ENCODE data around the gene PPFIA2.
"Not testable (repeated sequence)": the region's sequence is repeated elsewhere in the genome, so short reads cannot be mapped to it uniquely, and the experiment has no call there.

The PPFIA2 gene

DNA sequence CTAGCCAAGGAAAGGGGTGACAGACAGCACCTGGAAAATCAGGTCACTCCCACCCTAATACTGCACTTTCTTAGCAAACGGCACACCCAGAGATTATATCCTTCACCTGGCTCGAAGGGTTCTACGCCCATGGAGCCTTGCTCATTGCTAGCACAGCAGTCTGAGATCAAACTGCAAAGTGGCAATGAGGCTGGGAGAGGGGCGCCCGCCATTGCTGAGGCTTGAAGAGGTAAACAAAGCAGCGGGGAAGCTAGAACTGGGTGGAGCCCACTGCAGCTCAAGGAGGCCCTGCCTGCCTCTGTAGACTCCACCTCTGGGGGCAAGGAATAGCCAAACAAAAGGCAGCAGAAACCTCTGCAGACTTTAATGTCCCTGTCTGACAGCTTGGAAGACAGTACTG, 99.8 kb downstream of the PPFIA2 start:
- not testable (repeated sequence) for DNase-seq

GRCh38 chr12:81644503-81644902, 114.6 kb downstream of the PPFIA2 start:
- no peak for DNase-seq

- DNase-seq: no peak
Measured at GRCh38 chr12:81639196-81639595, 120.0 kb downstream of the PPFIA2 start.

DNA sequence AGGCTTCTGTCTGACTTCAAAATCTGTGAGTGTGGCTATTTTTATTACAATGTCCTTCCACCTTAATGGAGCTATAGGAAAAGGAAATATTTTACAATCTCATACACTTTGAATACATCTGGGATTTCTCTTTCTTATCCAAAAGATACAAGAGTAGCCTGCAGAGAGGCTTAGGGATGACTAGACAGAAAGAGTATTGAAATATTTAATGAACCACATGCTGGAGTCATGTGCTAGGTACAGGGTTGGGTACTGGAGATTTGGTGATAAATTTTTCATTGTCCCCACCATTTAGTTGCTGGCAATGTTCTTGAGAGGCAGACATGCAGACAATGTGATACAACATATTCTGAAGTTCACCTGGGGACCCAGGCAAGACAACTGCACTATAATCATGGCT, 126.0 kb downstream of the PPFIA2 start:
- DNase-seq: no peak

DNA sequence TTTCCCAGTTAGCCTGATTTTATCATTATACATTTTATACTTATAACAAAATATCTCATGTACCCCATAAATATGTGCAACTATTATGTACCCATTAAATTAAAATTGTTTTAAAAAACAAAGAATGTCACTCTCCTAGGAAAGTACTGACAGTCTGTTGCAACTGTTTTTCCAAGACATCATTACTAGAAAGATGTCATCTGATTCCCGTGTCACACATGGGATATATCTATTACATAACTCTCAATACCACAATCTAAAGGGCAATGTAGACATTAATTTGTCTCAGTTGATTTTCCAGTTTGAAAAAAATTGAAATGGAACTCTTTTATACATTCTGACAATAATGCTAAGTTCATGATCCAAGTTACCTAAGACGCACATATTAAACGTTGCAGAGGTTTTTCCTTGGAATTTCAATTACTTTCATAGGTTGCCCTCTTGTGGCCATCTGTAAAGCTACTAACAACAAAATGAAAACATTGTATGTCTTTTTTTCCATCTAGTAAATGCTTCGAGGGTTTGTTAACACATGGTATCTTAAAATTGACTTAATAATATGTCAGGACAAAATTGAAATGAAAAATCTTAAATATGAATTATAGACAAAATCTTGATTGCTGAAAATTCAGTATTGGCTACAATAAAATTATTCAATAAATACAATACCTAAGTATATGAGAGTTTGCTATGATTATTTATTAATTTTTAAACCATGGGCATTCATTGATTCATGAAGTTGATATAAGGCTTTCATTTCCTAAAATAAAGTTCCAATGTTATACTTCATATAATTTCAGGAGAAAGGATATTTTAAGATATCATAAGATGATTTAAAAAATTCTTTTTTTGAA, 131.6 kb downstream of the PPFIA2 start:
- DNase-seq: no peak

DNA sequence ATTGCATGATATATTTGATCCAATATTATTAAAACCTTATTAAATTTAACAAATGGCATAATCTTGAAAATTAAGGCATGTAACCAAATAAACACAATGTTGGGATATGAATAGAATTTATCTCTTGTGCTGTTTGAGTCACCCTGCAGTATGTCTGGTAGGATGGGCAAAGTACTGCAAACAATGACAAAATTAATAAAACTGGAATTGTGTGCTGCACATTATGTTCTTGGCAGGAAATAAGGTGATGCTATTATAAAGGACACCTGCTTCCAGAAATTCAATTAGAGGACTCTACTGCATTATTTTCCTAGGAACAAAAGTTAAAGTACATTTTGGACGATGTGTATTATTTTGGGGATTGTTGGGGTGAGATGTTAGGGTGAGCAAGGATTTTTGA, 132.7 kb downstream of the PPFIA2 start:
- DNase-seq: no peak

GRCh38 chr12:81617915-81618314, 141.2 kb downstream of the PPFIA2 start:
- DNase-seq: no peak

- no peak for DNase-seq
Measured at GRCh38 chr12:81615026-81615588, 144.0 kb downstream of the PPFIA2 start.

DNA sequence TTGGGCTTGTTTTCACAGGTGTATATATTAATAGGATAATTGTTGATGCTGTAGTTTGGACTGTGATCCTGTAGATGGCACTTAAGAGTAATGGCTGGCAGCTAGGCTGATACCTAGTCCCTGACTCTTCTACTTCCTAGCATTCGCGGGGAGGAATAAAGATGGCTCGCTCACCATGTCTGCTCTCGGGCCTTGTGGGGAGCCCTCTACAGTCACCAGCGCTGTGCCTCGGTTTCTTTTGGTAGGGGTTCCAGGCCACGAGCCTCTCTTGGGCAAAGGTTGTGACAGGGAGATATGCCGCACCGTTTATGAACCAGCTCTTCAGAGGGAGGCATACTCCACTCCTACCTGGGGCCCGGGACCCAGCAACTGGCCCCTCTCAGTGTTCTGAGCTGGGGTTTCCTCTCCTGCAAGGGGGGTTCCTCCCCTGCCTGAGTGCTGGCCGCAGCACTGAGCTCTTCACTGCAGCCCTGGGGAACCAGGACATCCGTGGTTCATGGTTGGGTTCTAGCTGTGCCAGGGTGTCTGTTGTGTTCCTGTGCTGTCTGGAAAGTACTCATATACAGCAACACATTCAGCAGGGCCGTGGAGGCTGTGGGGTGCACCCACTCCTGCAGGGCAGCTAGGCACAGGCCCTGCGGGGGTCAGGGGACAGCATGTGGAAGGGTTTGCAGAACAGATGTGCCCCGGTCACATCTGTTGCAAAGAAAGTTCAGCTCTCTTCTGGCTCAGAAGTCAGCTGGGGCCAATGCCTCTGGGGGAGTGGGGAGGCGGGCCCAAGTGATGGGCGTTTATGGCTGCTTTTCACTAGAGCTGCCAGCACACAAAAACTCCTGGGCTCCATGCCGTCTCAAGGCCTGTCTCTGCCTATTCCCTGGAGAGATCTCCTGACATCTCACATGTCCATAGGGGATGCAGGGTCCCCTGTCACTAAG, 147.9 kb downstream of the PPFIA2 start:
- DNase-seq: no peak

GRCh38 chr12:81597928-81598604, 161.1 kb downstream of the PPFIA2 start:
- no peak for DNase-seq

GRCh38 chr12:81596558-81596957, 162.6 kb downstream of the PPFIA2 start:
- no peak for DNase-seq

DNA sequence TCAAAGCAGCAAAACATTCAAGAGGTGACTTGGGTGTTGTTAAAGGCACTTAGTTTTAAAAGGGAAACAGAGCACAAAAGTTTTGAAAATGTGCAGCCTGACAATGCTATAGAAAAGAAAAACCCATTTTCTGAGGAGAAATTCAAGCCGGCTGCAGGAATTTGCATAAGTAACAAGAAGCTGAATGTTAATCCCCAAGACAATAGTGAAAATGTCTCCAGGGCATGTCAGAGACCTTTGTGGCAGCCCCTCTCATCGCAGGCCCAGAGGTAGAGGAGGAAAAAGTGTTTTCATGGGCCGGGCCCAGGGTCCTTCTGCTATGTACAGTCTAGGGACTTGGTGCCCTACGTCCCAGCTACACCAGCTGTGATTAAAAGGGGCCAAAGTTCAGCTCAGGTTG, 167.9 kb downstream of the PPFIA2 start:
- no peak for DNase-seq

DNA sequence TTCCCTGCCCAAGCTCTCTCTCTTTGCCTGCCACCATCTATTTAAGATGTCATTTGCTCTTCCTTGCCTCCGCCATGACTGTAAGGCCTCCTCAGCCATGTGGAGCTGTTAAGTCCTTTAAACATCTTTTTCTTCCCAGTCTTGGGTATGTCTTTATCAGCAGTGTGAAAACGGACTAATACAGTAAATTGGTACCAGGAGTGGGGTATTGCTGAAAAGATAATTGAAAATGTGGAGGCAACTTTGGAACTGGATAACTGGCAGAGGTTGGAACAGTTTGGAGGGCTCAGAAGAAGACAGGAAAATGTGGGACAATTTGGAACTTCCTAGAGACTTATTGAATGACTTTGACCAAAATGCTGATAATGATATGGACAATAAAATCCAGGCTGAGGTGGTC, 168.4 kb downstream of the PPFIA2 start:
- DNase-seq: not testable (repeated sequence)

DNA sequence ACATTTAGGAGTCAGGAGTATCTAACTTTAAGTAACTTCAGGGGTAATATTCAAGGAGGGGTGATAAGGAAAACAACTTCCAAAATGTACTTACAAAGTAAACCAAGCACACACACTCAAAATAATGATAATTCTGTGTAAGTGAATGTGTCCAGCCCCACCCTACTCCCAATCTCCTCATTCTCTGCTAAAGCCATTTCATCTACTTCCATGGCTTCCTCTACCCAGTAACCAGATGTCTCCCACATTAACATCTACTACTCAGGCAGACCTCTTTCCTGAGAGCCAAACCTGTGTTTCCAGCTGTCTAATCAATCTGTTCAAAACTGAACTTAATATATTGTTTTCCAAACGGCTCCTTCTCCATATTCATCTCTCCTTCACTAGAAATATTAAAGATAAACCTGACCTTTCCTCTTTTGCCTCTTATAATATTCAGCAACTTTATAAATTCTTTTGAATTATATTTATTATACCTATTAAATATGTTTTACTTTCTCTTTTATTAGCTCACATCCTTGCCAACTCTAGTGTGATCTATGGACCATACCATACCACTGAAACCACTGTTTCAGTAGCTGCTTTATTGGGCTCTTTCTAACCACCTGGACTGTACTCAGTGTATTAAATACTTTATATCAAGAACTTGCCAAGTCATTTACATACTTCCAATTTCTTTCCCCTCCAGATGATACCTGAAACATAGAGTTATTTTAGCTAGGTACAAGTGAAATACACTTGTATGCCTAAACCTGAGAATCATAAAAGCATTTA, 170.7 kb downstream of the PPFIA2 start:
- DNase-seq: no peak

- DNase-seq: no peak
Measured at GRCh38 chr12:81585787-81586186, 173.4 kb downstream of the PPFIA2 start.

DNA sequence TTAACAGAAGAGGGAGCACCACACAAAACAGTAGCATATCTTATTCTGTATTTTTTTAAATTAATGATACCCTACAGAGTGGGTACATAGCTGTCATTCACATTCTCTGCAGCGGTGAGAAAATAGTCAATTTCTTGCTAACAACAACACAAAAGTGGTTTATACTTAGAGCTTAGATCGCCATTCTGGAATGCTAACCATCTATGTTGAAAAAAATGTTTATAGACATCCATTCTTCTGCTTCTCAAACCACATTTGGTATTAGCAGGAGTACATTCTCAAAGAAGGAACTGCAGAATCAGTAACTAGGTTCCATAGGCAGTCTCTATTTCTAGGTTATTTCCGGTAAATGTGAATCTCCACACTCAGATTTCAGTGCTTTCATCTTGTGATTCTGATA, 185.9 kb downstream of the PPFIA2 start:
- DNase-seq: no peak

- DNase-seq: no peak
Measured at GRCh38 chr12:81572411-81572810, 186.7 kb downstream of the PPFIA2 start.

DNA sequence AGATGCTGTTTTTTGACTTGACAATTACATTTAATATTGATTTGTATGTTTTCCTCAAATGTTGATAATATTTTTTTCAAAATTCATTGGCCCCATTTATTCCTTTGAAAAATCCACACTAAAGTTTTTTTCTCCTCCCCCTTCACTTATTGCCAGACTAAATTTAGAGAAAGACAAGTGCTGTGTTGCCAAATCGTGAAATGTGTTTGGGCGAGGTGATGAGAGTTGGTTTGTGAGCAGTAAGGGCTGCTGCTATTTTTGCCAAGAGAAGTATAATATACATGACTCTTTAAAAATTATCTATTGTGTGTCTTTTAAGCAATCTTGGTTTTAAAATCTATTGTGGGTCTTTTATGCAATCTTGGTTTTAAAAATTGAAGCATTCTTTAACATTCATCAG, 188.9 kb downstream of the PPFIA2 start:
- DNase-seq: no peak

DNA sequence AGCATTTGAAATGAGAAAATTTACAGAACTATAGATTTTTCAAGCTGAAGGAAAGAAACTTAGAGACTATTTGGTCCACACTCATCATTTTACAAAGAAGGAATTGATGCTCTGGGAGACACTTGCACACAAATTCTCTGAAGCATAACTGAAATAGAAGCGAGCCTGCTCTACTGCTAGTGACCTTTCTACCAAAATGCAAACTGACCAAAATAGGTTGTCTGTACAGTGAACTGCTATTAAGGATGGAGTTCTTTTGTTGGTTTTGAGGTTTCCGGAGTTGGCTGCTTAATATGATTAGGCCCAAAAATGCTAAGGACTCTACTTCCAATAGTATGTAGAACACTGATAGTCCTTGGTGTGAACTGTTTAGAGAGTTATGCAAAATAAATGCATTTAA, 194.9 kb downstream of the PPFIA2 start:
- DNase-seq: no peak

DNA sequence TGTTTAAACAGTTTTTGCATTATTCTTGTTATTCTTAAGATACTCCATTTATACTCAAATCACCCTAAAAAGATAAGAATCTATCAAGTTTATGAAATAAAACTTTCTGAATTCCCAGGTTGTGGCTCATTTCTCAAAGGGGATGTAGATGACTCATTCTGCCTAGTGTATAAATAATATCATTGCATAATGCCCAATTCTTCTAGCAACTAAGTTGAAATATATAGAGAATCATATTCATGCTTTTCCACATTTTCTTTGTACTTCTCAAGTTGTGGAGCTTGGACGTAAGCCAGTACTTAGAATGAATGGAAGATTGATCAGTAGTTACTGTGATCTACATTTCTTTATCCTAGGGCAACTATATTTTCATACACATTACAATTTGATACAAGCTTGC, 201.1 kb downstream of the PPFIA2 start:
- DNase-seq: no peak

GRCh38 chr12:81546811-81547210, 212.3 kb downstream of the PPFIA2 start:
- no peak for DNase-seq

DNA sequence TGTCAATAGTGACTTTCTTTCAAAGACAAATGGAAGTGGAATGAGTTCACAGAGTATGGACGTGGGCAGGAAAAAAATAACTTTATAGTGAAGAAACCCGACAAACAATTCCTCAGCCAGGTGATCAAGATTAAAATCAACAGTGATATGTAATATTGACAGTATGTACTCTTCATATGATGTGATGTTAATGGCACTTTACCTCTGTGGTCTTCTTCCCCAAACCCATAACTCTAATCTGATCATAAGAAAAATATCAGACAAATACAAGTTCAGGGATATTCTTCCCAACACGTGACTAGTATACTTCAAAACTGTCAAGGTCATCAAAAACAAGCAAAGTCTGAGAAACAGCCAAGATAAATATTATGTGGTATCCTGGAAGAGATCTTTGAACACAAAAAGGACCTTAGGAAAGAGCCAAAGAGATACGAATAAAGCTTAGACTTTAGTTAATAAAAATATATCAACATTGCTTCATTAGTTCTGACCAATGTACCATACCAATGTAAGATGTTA, 215.5 kb downstream of the PPFIA2 start:
- no peak for DNase-seq
